A549 treated with AZD9567 at 1 μM for 4 hours (cell line): Measurements from ENCODE around the gene RLN2. TPM values are rescaled to one million over a fixed set of nuclear protein-coding genes. Genes with fewer than 3 reads are reported as not detected.

ENCODE experiments used
- total RNA-seq: library from RNA; stranded (reverse); fragments of 200-300 nt; extraction: Qiagen RNA extraction; gene quantifications from 5 replicates; pipeline ENCODE4 v1.2.3, GENCODE V29; 2022; ENCODE audit not compliant: insufficient read depth

Gene RLN2, protein sequence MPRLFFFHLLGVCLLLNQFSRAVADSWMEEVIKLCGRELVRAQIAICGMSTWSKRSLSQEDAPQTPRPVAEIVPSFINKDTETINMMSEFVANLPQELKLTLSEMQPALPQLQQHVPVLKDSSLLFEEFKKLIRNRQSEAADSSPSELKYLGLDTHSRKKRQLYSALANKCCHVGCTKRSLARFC
- 0.11 to 3.4 TPM (median 0.18 TPM) in 5 replicates for total RNA-seq

GRCh38 chr9:5303840-5304795 is at the start of gene RLN2:
Gene RLN2 (minus strand): TSS chr9:5304716. CDS start chr9:5304580, 136 bp downstream.

DNA sequence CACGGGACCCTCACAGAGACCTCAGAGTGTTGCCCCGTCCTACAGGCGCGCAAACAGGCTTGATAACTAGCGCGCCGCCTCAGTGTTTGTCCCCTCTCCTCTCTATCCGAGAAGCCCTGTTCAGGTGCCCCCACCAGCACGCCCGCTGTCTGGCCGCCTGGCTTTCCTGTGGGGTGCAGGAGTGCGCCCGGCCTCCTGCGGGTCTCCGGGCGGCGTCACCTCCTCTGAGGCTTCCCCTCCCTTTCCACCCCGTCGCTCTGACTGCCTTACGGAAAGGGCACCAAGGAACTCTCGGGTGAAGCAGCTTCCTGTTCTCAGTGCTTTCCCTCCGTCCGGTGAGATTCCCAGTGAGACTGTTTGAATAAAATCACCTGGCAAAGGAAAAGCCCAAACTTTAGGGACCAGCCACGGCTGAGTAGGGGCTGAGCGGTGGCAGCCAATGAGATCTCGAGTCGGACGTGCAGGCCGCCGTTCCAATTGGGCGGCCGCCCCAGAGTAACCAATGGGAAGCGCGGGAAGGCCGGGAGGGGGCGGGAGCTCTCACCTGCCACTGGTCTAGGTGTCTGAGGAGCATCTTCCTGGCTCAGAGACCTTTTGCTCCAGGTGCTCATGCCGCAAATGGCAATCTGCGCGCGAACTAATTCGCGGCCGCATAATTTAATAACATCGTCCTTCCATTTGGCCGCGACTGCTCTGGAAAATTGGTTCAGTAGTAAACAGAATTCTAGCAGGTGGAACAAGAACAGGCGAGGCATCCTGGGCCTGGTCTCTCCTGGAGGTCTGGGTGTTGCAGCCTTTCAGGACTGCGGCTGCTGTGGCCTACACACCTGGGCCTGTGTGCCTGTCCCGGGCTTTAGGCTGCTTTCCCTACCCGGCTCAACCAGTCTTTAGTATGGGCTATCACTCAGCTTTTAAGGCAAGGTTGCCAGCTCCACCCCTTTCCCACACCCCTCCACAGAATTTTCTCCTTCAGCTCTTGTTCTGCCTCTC is 34.8 kb upstream of the RLN2 start, which contains the start of gene RLN1:
Gene RLN1 (minus strand): TSS at position 885 of the 990 bp plus-strand sequence. CDS start 130 bp downstream, at position 755.

Other genes starting within 250 kb of the RLN2 start
- gene INSL6, start 119.1 kb downstream of the RLN2 start, total RNA-seq = not detected in 5 replicates
- 14.5 to 17.4 TPM (median 15.5 TPM) in 5 replicates for gene INSL4, start 73.3 kb downstream of the RLN2 start, total RNA-seq
- gene RLN1, start 35.2 kb upstream of the RLN2 start, total RNA-seq = 0.11 TPM in 1 of 5 replicates, not detected in the others
- gene PLGRKT, start 133.2 kb upstream of the RLN2 start, total RNA-seq = 19.7 to 23.6 TPM (median 23.2 TPM) in 5 replicates
- 1.3 to 2.2 TPM (median 1.8 TPM) in 4 of 5 replicates, not detected in the other for gene CD274, start 145.8 kb upstream of the RLN2 start, total RNA-seq
- 0.07 to 0.19 TPM (median 0.12 TPM) in 4 of 5 replicates, not detected in the other for gene PDCD1LG2, start 205.8 kb upstream of the RLN2 start, total RNA-seq